K562 (cell line): Measurements from ENCODE around the gene RBL1. TPM values are rescaled to one million over a fixed set of nuclear protein-coding genes. Genes with fewer than 3 reads are reported as not detected.

Source experiments
- ARID3B ChIP-seq: fragments of 250-450 bp; sonication (Bioruptor Pico); IDR thresholded peaks from 2 replicates; pipeline ENCODE4 v1.4.0; 2020; ENCODE audit warnings: borderline replicate concordance
- ATF2 ChIP-seq: sonication (generic); formaldehyde crosslinking; IDR thresholded peaks from 2 replicates; pipeline ENCODE4 v1.8.1; 2022; ENCODE audit warnings: missing genetic modification reagents
- CHCHD3 ChIP-seq: fragments of 250-450 bp; sonication (Bioruptor Pico); IDR thresholded peaks from 2 replicates; pipeline ENCODE4 v2.1.2; 2022; ENCODE audit warnings: mild to moderate bottlenecking
- KLF6 ChIP-seq: fragments of 250-450 bp; sonication (Bioruptor Pico); IDR thresholded peaks from 2 replicates; pipeline ENCODE4 v1.4.0; 2020; ENCODE audit warnings: mild to moderate bottlenecking, moderate library complexity, borderline replicate concordance
- PTBP1 ChIP-seq: fragments of 200-400 bp; formaldehyde crosslinking; IDR thresholded peaks from 2 replicates; pipeline ENCODE4 v1.6.1; 2017; ENCODE audit warnings: low read depth, low read length
- SRSF1 ChIP-seq: fragments of 200-400 bp; formaldehyde crosslinking; IDR thresholded peaks from 2 replicates; pipeline ENCODE4 v1.6.1; 2017; ENCODE audit warnings: mild to moderate bottlenecking, low read depth, low read length, moderate library complexity
- ZNF134 ChIP-seq: fragments of 250-450 bp; sonication (Bioruptor Pico); conservative IDR thresholded peaks from 2 replicates; pipeline ENCODE4 v1.4.0; 2020
- ZNF316 ChIP-seq: fragments of 450-650 bp; IDR thresholded peaks from 2 replicates; pipeline ENCODE4 v1.6.1; 2016
- polyA plus RNA-seq, 8 experiments: library from polyadenylated mRNA; depleted of rRNA in 4 of 8; stranded (reverse) in 5 of 8; unstranded in 3 of 8; fragments of >200 nt; fragmentation: Nextera tagmentation in 2 of 8; fragmentation: Illumina TruSeq in 1 of 8; extraction: Ambion mirVana in 2 of 8; extraction: Trizol in 1 of 8; gene quantifications; 2 replicates each; pipeline versions ENCODE4 v1.2.1 to v1.2.3, GENCODE V29; 2011 to 2014; ENCODE audit warnings: inconsistent platforms in 1 of 8, missing spikeins in 1 of 8
- total RNA-seq, 7 experiments: library from RNA; depleted of rRNA in 6 of 7; stranded (reverse); fragments of >200 nt in 6 of 7; fragmentation: Illumina TruSeq in 2 of 7; extraction: Trizol in 2 of 7; gene quantifications; 2 replicates each; pipeline versions ENCODE4 v1.2.1 to v1.2.3, GENCODE V29; 2011 to 2021; ENCODE audit warnings: low replicate concordance in 1 of 7

The RBL1 gene
- total and polyA plus RNA-seq, 9 of the 15 experiments (the other 6 are each of a cell fraction or from before 2014, with no cell fraction given) = 4.0 to 25.9 (median 15.6) TPM

- TF ChIP-seq CHCHD3 (CRISPR knock-in tag) (no peak), PTBP1 (no peak), ARID3B (CRISPR knock-in tag) (no peak), ATF2 (CRISPR knock-in tag) (no peak), ZNF134 (no peak), SRSF1 (no peak), ZNF316 (no peak), KLF6 (CRISPR knock-in tag) (no peak)
- TF ChIP-seq, all 486 proteins: peak for 222
Measured at GRCh38 chr20:37095599-37096414, at the start of gene RBL1 (continued).
